GM12878 (cell line): ENCODE data around the gene SLC6A8. TPM values are rescaled to one million over a fixed set of nuclear protein-coding genes. Genes with fewer than 3 reads are reported as not detected.
"Not testable (repeated sequence)": the region's sequence is repeated elsewhere in the genome, so short reads cannot be mapped to it uniquely, and the experiment has no call there.

Experiments used
- ATAC-seq: fragments of 200-7000 bp; cut with Tn5 transposase; 3 replicates; pipeline ENCODE4 v1.9.1; 2020; ENCODE audit warnings: mild to moderate bottlenecking, moderate library complexity
- BruUV-seq: library from RNA; stranded (reverse); fragments of 400-500 nt; replicated peaks from 2 replicates; lab custom pipeline; 2021; lab: Mats Ljungman, UMichigan
- CTCF ChIA-PET: fragments of 300-600 bp; sonication (Branson Sonifier 250); formaldehyde crosslinking; extraction: SDS; loops from one replicate; lab custom pipeline; 2021; ENCODE audit warnings: inconsistent platforms; lab: Yijun Ruan, JAX
- POLR2A ChIA-PET: fragments of 350-600 bp; formaldehyde crosslinking; extraction: SDS; loops from one replicate; lab custom pipeline; 2021; ENCODE audit warnings: inconsistent platforms; lab: Charles Lee
- RAD21 ChIA-PET: fragments of 300-600 bp; sonication (Branson Sonifier 250); formaldehyde crosslinking; loops from one replicate; lab custom pipeline; 2023; ENCODE audit warnings: antibody characterized with exemption; ENCODE audit not compliant: unreplicated experiment; lab: Charles Lee
- SMC1A ChIA-PET: fragments of 300-600 bp; sonication (Branson Sonifier 250); formaldehyde crosslinking; loops from one replicate; lab custom pipeline; 2023; ENCODE audit not compliant: unreplicated experiment, uncharacterized antibody; lab: Charles Lee
- DNase-seq: peaks from one replicate; pipeline ENCODE4 v3.0.0-alpha.2; 2011; ENCODE audit warnings: low read depth, low spot score
- FAIRE-seq: peaks from 3 replicates; lab custom pipeline; 2011; peaks lifted over from hg19 to GRCh38; lab: Jason Lieb, UNC
- H2AFZ ChIP-seq: 2 replicates; pipeline ENCODE4 v1.6.0; 2011; ENCODE audit warnings: low read depth, low read length, control low read depth; ENCODE audit not compliant: control insufficient read depth
- H3K27ac ChIP-seq: 2 replicates; pipeline ENCODE4 v1.5.1; 2011; ENCODE audit warnings: control low read depth; ENCODE audit not compliant: control insufficient read depth, insufficient read depth
- H3K27me3 ChIP-seq, 2 experiments: replicated peaks in 1 of 2; 2 replicates each; pipeline versions ENCODE4 v1.6.0 to v1.6.1; 2011; ENCODE audit warnings: low read length in 1 of 2; ENCODE audit not compliant: control insufficient read depth in 2 of 2, insufficient read depth in 2 of 2
- H3K36me3 ChIP-seq, 2 experiments: 2 replicates each; pipeline ENCODE4 v1.5.1; 2011; ENCODE audit warnings: low read length in 1 of 2; ENCODE audit not compliant: control insufficient read depth in 2 of 2, insufficient read depth in 2 of 2
- H3K4me1 ChIP-seq: 2 replicates; pipeline ENCODE4 v1.6.1; 2011; ENCODE audit warnings: mild to moderate bottlenecking, low read length, moderate library complexity, mixed read lengths; ENCODE audit not compliant: control insufficient read depth, insufficient read depth
- H3K4me2 ChIP-seq: 2 replicates; pipeline ENCODE4 v1.6.0; 2011; ENCODE audit warnings: control low read depth; ENCODE audit not compliant: control insufficient read depth, insufficient read depth
- H3K4me3 ChIP-seq: fragments of 200-600 bp; sonication (generic); 2 replicates; pipeline ENCODE4 v1.5.1; 2016
- H3K79me2 ChIP-seq: 2 replicates; pipeline ENCODE4 v1.6.0; 2011; ENCODE audit warnings: low read length; ENCODE audit not compliant: control insufficient read depth, insufficient read depth
- H3K9ac ChIP-seq: 2 replicates; pipeline ENCODE4 v1.8.0; 2011; ENCODE audit warnings: low read length, control low read depth, mixed read lengths; ENCODE audit not compliant: control insufficient read depth, insufficient read depth
- H3K9me3 ChIP-seq: replicated peaks from 3 replicates; pipeline ENCODE4 v1.5.1; 2011; ENCODE audit warnings: mild to moderate bottlenecking, low read length; ENCODE audit not compliant: control insufficient read depth, insufficient read depth
- H4K20me1 ChIP-seq: 2 replicates; pipeline ENCODE4 v1.6.0; 2011; ENCODE audit not compliant: control insufficient read depth, insufficient read depth
- WGBS: methylation state at CpG from one replicate; pipeline ENCODE4 v1.1.6; 2016; ENCODE audit warnings: low lambda C conversion rate; ENCODE audit not compliant: insufficient replicate concordance, insufficient coverage; ENCODE audit errors: missing lambda C conversion rate; 5-methylcytosine and 5-hydroxymethylcytosine counted together
- in situ Hi-C: fragments of 300-500 bp; cut with MboI; formaldehyde crosslinking; loops from 9 replicates; pipeline ENCODE4 v1.14.3; 2018; ENCODE audit warnings: mixed read lengths
- intact Hi-C: fragments of 100-400 bp; cut with micrococcal nuclease; formaldehyde crosslinking; loops from one replicate; pipeline ENCODE4 v1.14.2; 2022; ENCODE audit not compliant: unreplicated experiment
- polyA plus RNA-seq, 11 experiments: library from polyadenylated mRNA; depleted of rRNA in 4 of 11; unstranded in 6 of 11; stranded (reverse) in 5 of 11; fragments of >200 nt; fragmentation: Nextera tagmentation in 4 of 11; fragmentation: Illumina TruSeq in 1 of 11; extraction: Ambion mirVana in 4 of 11; extraction: Trizol in 1 of 11; gene quantifications; 1 replicate in 1 of 11; 2 replicates in 10 of 11; pipeline versions ENCODE4 v1.2.1 to v1.2.3, GENCODE V29; 2011 to 2016; ENCODE audit warnings: inconsistent platforms in 2 of 11, missing spikeins in 2 of 11, low read depth in 1 of 11
- total RNA-seq, 4 experiments: library from RNA; depleted of rRNA in 3 of 4; stranded (reverse); fragments of >200 nt in 3 of 4; fragmentation: Illumina TruSeq in 1 of 4; extraction: Trizol in 1 of 4; gene quantifications; 2 replicates each; pipeline versions ENCODE4 v1.2.1 to v1.2.3, GENCODE V29; 2013 to 2021

The SLC6A8 gene
- total and polyA plus RNA-seq, 10 of the 15 experiments (the other 5 are each of a cell fraction or from before 2014, with no cell fraction given), result 0.01 to 0.72 (median 0.17) TPM; not detected in 6

GRCh38 chrX:153704631-153705402 lies 17.1 kb downstream of the SLC6A8 start:
- SMC1A ChIA-PET, POLR2A ChIA-PET, H3K27ac ChIP-seq, H3K4me2 ChIP-seq, CTCF ChIA-PET, H3K4me1 ChIP-seq, H4K20me1 ChIP-seq, H3K9me3 ChIP-seq, H3K79me2 ChIP-seq, FAIRE-seq, H3K27me3 ChIP-seq, H2AFZ ChIP-seq, in situ Hi-C loops, RAD21 ChIA-PET, ATAC-seq, H3K4me3 ChIP-seq, BruUV-seq, H3K36me3 ChIP-seq, DNase-seq, intact Hi-C loops, H3K9ac ChIP-seq: not testable (repeated sequence)
- 58% methylated on average over 9 of the region's 12 CpGs for WGBS

- ATAC-seq, intact Hi-C loops, in situ Hi-C loops, H3K9me3 ChIP-seq, H3K79me2 ChIP-seq, DNase-seq, H3K4me1 ChIP-seq, FAIRE-seq, H4K20me1 ChIP-seq, H3K27me3 ChIP-seq, BruUV-seq, H3K9ac ChIP-seq, H3K4me2 ChIP-seq, POLR2A ChIA-PET, H2AFZ ChIP-seq, H3K36me3 ChIP-seq, CTCF ChIA-PET, SMC1A ChIA-PET, RAD21 ChIA-PET, H3K4me3 ChIP-seq, H3K27ac ChIP-seq: not testable (repeated sequence)
- 73% methylated on average over 18 of the region's 18 CpGs for WGBS
Observed at GRCh38 chrX:153705403-153706060, 17.8 kb downstream of the SLC6A8 start.
